ENCODE data around the gene RD3L. TPM values are rescaled to one million over a fixed set of nuclear protein-coding genes. Genes with fewer than 3 reads are reported as not detected.

The RD3L gene
- total and polyA plus RNA-seq, 9 of the 15 experiments (the other 6 are each of a cell fraction or from before 2014, with no cell fraction given) = 0.14 TPM; not detected in 8

DNA sequence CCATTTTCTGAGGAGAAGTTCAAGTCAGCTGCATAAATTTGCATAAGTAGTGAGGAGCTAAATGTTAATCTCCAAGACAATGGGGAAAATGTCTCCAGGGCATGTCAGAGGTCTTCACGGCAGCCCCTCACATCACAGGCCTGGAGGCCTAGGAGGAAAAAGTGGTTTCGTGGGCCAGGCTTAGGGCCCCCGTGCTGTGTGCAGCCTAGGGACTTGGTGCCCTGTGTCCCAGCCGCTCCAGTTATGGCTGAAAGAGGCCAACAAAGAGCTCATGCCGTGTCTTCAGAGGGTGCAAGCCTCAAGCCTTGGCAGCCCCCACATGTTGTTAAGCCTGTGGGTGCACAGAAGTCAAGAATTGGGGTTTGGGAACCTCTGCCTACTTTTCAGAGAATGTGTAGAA lies 41.9 kb upstream of the RD3L start:
- in situ Hi-C loops (cut with MboI) = loop anchor here (5.0 kb wide), 1 partner anchor 177 kb away; no protein-coding TSS in a partner anchor
- no peaks in the 10 kb centered on the region for H3K4me1 ChIP-seq (replicated peaks in 1 of 2; ENCODE audit: control insufficient read depth in 2 of 2, insufficient read depth in 2 of 2, low read length in 2 of 2)
- TF ChIP-seq, protein P1, sequence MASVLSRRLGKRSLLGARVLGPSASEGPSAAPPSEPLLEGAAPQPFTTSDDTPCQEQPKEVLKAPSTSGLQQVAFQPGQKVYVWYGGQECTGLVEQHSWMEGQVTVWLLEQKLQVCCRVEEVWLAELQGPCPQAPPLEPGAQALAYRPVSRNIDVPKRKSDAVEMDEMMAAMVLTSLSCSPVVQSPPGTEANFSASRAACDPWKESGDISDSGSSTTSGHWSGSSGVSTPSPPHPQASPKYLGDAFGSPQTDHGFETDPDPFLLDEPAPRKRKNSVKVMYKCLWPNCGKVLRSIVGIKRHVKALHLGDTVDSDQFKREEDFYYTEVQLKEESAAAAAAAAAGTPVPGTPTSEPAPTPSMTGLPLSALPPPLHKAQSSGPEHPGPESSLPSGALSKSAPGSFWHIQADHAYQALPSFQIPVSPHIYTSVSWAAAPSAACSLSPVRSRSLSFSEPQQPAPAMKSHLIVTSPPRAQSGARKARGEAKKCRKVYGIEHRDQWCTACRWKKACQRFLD (CRISPR knock-in tag; IDR thresholded peaks at IDR 0.05) = no peak
- no peak for TF ChIP-seq ZNF134 (CRISPR knock-in tag; conservative IDR thresholded peaks at IDR 0.05)
- TF ChIP-seq ZKSCAN3 (CRISPR knock-in tag; IDR thresholded peaks at IDR 0.05) = no peak
- no peak for TF ChIP-seq ZNF174 (CRISPR knock-in tag; IDR thresholded peaks at IDR 0.05)
- TF ChIP-seq, protein P2, sequence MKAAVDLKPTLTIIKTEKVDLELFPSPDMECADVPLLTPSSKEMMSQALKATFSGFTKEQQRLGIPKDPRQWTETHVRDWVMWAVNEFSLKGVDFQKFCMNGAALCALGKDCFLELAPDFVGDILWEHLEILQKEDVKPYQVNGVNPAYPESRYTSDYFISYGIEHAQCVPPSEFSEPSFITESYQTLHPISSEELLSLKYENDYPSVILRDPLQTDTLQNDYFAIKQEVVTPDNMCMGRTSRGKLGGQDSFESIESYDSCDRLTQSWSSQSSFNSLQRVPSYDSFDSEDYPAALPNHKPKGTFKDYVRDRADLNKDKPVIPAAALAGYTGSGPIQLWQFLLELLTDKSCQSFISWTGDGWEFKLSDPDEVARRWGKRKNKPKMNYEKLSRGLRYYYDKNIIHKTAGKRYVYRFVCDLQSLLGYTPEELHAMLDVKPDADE (conservative IDR thresholded peaks at IDR 0.05; ENCODE audit: control insufficient read depth, low read depth, low read length) = no peak
- TF ChIP-seq MIER1 (IDR thresholded peaks at IDR 0.05; ENCODE audit: low read depth) = no peak
- TF ChIP-seq SMARCB1 (IDR thresholded peaks at IDR 0.05; ENCODE audit: insufficient read length, low read depth) = no peak
- no peak for TF ChIP-seq DACH1 (IDR thresholded peaks at IDR 0.05; ENCODE audit: partially characterized antibody)
- TF ChIP-seq, protein P3, sequence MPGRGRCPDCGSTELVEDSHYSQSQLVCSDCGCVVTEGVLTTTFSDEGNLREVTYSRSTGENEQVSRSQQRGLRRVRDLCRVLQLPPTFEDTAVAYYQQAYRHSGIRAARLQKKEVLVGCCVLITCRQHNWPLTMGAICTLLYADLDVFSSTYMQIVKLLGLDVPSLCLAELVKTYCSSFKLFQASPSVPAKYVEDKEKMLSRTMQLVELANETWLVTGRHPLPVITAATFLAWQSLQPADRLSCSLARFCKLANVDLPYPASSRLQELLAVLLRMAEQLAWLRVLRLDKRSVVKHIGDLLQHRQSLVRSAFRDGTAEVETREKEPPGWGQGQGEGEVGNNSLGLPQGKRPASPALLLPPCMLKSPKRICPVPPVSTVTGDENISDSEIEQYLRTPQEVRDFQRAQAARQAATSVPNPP (IDR thresholded peaks at IDR 0.05; ENCODE audit: borderline replicate concordance, insufficient read depth, insufficient read length) = no peak
- TF ChIP-seq, protein P4, sequence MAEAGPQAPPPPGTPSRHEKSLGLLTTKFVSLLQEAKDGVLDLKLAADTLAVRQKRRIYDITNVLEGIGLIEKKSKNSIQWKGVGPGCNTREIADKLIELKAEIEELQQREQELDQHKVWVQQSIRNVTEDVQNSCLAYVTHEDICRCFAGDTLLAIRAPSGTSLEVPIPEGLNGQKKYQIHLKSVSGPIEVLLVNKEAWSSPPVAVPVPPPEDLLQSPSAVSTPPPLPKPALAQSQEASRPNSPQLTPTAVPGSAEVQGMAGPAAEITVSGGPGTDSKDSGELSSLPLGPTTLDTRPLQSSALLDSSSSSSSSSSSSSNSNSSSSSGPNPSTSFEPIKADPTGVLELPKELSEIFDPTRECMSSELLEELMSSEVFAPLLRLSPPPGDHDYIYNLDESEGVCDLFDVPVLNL (CRISPR knock-in tag; IDR thresholded peaks at IDR 0.05; ENCODE audit: low read depth) = no peak

More for the DNA sequence above, 41.9 kb upstream of the RD3L start:
- Histone ChIP-seq H2AFZ (ENCODE audit: low read depth, low read length) (no peak overlapping the region), H3K9ac (ENCODE audit: insufficient read depth in 1 of 2, low read depth in 2 of 2, low read length in 2 of 2) (no peak overlapping the region), H3K27me3 (ENCODE audit: control insufficient read depth in 2 of 2, insufficient read depth in 2 of 2, low read length in 2 of 2) (peaks cover 0 to 7% of the 10 kb centered on the region in 2 experiments; a peak in 1 of 5 replicates), H3K9me1 (ENCODE audit: control insufficient read depth, insufficient read depth, low read length) (no peaks in the 10 kb centered on the region), H3K27ac (ENCODE audit: extremely low read depth, low read depth, low read length) (no peak overlapping the region), H3K36me3 (ENCODE audit: control insufficient read depth, insufficient read depth, low read length) (no peaks in the 10 kb centered on the region), H3K79me2 (ENCODE audit: control insufficient read depth, insufficient read depth, low read length) (no peaks in the 10 kb centered on the region), H3K9me3 (replicated peaks; ENCODE audit: control insufficient read depth, insufficient read depth, low read depth, low read length) (no peaks in the 10 kb centered on the region), H4K20me1 (replicated peaks; ENCODE audit: control insufficient read depth, insufficient read depth, low read length) (no peaks in the 10 kb centered on the region), H3K4me2 (ENCODE audit: insufficient read depth, low read length) (no peak overlapping the region), H3K4me3 (no peak overlapping the region)
- CTCF ChIA-PET (ENCODE audit: low intra/inter-chr PET ratio) = no interaction called here
- DNase-seq (ENCODE audit: extremely low read depth in 1 of 4, low spot score in 3 of 4) (no peak), ATAC-seq (no peak), FAIRE-seq (no peak)
- intact Hi-C loops (cut with micrococcal nuclease) = no loop called here
- 0% methylated on average over 5 of the region's 5 CpGs for WGBS (ENCODE audit: insufficient coverage, low coverage, missing lambda C conversion rate)
- POLR2A ChIA-PET = no interaction called here
- no TSS peak for BruUV-seq (replicated peaks)
